K562 (cell line): ENCODE measurements around the gene CDKN2AIP. TPM values are rescaled to one million over a fixed set of nuclear protein-coding genes. Genes with fewer than 3 reads are reported as not detected.
A peak's percentile ranks its signal among the peaks of the same experiment; 100 is the strongest.

ENCODE experiments used
- CHD4 ChIP-seq: fragments of 200-600 bp; sonication (generic); IDR thresholded peaks from 3 replicates; pipeline ENCODE4 v1.6.1; 2012; ENCODE audit warnings: low read depth, mild to moderate bottlenecking, mixed read lengths, low read length, inconsistent platforms; ENCODE audit not compliant: insufficient read depth, insufficient replicate concordance, poor library complexity, severe bottlenecking
- E2F6 ChIP-seq, 2 experiments: IDR thresholded peaks; 2 replicates each; pipeline ENCODE4 v1.6.1; 2011; ENCODE audit warnings: borderline replicate concordance in 1 of 2, control low read depth in 1 of 2, low read depth in 1 of 2, low read length in 1 of 2, mild to moderate bottlenecking in 1 of 2, mixed read lengths in 1 of 2, moderate library complexity in 1 of 2; ENCODE audit not compliant: insufficient read depth in 1 of 2, insufficient read length in 1 of 2, poor library complexity in 1 of 2, severe bottlenecking in 1 of 2; ENCODE audit errors: extremely low read depth in 1 of 2
- EP300 ChIP-seq: IDR thresholded peaks from 2 replicates; pipeline ENCODE4 v1.6.1; 2012; ENCODE audit warnings: low read length, improper control_type of control experiment
- FUS ChIP-seq: fragments of 200-400 bp; formaldehyde crosslinking; optimal IDR thresholded peaks from 2 replicates; pipeline ENCODE3; 2017; ENCODE audit warnings: low read depth, low read length
- TCF15 ChIP-seq: fragments of 250-450 bp; sonication (Bioruptor Pico); IDR thresholded peaks from 2 replicates; pipeline ENCODE4 v1.8.0; 2022; ENCODE audit warnings: moderate library complexity, mild to moderate bottlenecking, inconsistent platforms
- THAP12 ChIP-seq: fragments of 250-450 bp; sonication (Bioruptor Pico); IDR thresholded peaks from 2 replicates; pipeline ENCODE4 v1.9.0; 2021; ENCODE audit warnings: mild to moderate bottlenecking, inconsistent platforms
- ZBTB34 ChIP-seq: fragments of 250-450 bp; sonication (Bioruptor Pico); IDR thresholded peaks from 2 replicates; pipeline ENCODE4 v1.8.0; 2021; ENCODE audit warnings: mild to moderate bottlenecking, moderate library complexity
- ZNF124 ChIP-seq: sonication (generic); formaldehyde crosslinking; IDR thresholded peaks from 2 replicates; pipeline ENCODE4 v1.8.1; 2022; ENCODE audit warnings: missing genetic modification reagents
- ZNF217 ChIP-seq: sonication (generic); formaldehyde crosslinking; IDR thresholded peaks from 2 replicates; pipeline ENCODE4 v1.8.0; 2022; ENCODE audit warnings: mild to moderate bottlenecking, missing genetic modification reagents
- ZNF318 ChIP-seq, 2 experiments: fragments of 450-650 bp; IDR thresholded peaks; 2 replicates each; pipeline ENCODE4 v1.6.1; 2016; ENCODE audit warnings: mild to moderate bottlenecking in 2 of 2, borderline replicate concordance in 1 of 2, low read depth in 1 of 2, moderate library complexity in 1 of 2
- ZNF384 ChIP-seq: IDR thresholded peaks from 2 replicates; pipeline ENCODE4 v1.6.1; 2012; ENCODE audit warnings: low read depth, low read length, improper control_type of control experiment
- polyA plus RNA-seq, 8 experiments: library from polyadenylated mRNA; depleted of rRNA in 4 of 8; stranded (reverse) in 5 of 8; unstranded in 3 of 8; fragments of >200 nt; fragmentation: Nextera tagmentation in 2 of 8; fragmentation: Illumina TruSeq in 1 of 8; extraction: Ambion mirVana in 2 of 8; extraction: Trizol in 1 of 8; gene quantifications; 2 replicates each; pipeline versions ENCODE4 v1.2.1 to v1.2.3, GENCODE V29; 2011 to 2014; ENCODE audit warnings: inconsistent platforms in 1 of 8, missing spikeins in 1 of 8
- total RNA-seq, 7 experiments: library from RNA; depleted of rRNA in 6 of 7; stranded (reverse); fragments of >200 nt in 6 of 7; fragmentation: Illumina TruSeq in 2 of 7; extraction: Trizol in 2 of 7; gene quantifications; 2 replicates each; pipeline versions ENCODE4 v1.2.1 to v1.2.3, GENCODE V29; 2011 to 2021; ENCODE audit warnings: low replicate concordance in 1 of 7

Gene CDKN2AIP
- total and polyA plus RNA-seq, 9 of the 15 experiments (the other 6 are each of a cell fraction or from before 2014, with no cell fraction given): 5.9 to 22.0 (median 19.7) TPM

GRCh38 chr4:183444214-183445096 lies at the start of gene CDKN2AIP (continued):
- TF ChIP-seq ZNF318 (IDR thresholded peaks at IDR 0.05; ENCODE audit: borderline replicate concordance in 1 of 2, low read depth in 1 of 2) (no peak), ZNF124 (CRISPR knock-in tag) (no peak), THAP12 (CRISPR knock-in tag) (no peak; the same call in 1 of the 2 replicates), ZBTB34 (CRISPR knock-in tag) (no peak), TCF15 (CRISPR knock-in tag) (no peak), ZNF217 (CRISPR knock-in tag) (no peak), CHD4 (no peak), ZNF384 (no peak), EP300 (peak; percentile 30; the same call in 1 of the 2 replicates), E2F6 (IDR thresholded peaks at IDR 0.05; ENCODE audit: borderline replicate concordance in 1 of 2, extremely low read depth in 1 of 2, insufficient read depth in 1 of 2, insufficient read length in 1 of 2, low read depth in 1 of 2, low read length in 1 of 2, poor library complexity in 1 of 2, severe bottlenecking in 1 of 2) (peak; percentile 88 to 93), FUS (peak; percentile 64)
